Activated naive CD4-positive, alpha-beta T cell treated with anti-CD3 and anti-CD28 coated beads, Interleukin-2, amount 10 ng/mL, durations not matched to agents 5 hours and 36 hours (primary cell): ENCODE data around the gene FOXRED1. TPM values are rescaled to one million over a fixed set of nuclear protein-coding genes. Genes with fewer than 3 reads are reported as not detected.

Experiments
- total RNA-seq, 2 experiments: library from RNA; stranded (reverse); gene quantifications; one replicate each; pipeline ENCODE4 v1.2.3, GENCODE V29; 2021

The FOXRED1 gene
- 10 to 100 TPM; 31.8 to 36.3 TPM for total RNA-seq

DNA sequence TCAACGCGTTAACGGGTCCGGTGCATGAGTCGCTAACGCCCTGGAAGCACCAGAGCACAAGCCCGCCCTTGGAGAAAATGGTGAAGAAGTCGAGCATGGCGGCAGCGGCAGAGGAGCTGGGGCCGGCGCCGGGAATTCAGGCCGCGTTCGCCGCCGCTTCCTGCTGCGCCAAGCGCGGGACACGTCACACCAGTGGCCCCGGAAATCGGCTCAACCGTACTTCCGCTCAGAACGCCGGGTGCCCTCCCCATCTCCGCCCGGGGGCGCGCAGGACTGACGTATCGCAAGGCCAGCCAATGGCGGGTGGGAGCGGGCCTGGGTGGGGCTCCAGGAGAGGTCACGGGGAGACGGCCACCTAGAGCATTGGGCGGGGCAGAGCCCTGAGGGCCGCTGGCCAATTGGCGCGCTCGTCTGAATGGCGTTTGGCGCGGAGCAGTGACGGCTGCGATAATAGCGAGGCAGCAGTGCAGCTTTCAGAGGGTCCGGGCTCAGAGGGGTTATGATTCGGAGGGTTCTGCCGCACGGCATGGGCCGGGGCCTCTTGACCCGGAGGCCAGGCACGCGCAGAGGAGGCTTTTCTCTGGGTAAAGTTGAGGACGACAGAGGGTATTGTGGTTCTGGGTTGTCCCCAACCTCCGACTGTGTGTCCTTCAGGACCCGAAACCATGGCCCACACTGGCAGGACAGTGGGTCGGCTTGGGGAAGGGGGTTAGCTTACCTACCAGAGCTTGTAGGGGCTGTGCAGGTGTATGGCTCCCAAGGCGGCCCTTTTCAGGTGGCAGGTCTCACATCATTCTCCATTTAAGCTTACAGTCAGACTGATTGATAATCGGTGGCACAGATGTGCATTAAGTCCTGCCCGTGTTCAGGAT, at the start of gene FOXRED1, which contains the start of gene SRPRA:
FOXRED1 (plus strand) TSS at position 447 of the 872 bp plus-strand sequence; CDS start at position 500, 53 bp downstream.
SRPRA (minus strand) TSS at position 188 of the 872 bp plus-strand sequence; CDS start at position 97, 91 bp downstream.

DNA sequence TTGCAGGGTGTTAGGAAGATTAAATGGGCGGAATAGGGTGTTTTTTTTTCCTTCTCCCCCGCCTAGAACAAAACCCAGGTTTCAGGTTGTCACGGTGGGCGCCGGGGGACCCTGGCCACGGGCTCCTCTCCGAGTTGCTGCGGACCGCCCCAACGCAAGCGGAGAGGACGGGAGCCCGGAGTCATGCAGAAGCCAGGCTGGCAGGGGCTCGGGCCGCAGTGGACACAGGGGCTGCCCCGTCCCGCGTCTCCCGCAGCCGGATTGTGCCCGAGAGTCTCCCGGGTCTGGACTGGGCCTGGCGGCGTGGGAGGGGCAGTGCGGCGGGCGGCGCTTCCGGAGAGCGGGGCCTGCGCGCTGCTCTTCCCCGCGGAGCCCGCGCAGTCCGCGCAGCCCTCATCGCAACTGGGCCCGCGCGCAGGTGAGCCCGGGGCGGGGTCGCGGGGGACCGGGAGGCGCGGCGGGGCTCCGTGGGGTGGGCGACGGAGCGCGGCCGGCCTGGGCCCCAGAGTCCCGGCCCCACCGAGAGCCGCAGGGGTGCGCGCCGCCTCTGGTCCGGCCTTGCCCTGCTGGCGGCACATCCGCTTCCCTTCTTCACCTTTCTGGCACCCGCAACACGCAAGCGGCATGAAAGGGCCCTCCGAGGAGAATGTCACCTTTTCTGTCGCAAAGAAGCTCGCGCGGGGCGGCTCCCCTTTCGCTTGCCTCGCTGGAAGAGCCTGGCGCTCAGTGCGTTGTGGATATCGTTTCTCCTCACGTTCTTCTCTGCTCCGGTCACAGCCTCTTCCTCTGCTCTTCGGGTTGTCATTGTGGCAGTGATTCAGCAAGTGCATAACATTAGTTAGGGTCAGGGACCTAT, 14.0 kb downstream of the FOXRED1 start, which contains the start of gene TIRAP:
TIRAP (plus strand) TSS at position 358 of the 856 bp plus-strand sequence. CDS start 7,802 bp downstream, outside the sequence.

DNA sequence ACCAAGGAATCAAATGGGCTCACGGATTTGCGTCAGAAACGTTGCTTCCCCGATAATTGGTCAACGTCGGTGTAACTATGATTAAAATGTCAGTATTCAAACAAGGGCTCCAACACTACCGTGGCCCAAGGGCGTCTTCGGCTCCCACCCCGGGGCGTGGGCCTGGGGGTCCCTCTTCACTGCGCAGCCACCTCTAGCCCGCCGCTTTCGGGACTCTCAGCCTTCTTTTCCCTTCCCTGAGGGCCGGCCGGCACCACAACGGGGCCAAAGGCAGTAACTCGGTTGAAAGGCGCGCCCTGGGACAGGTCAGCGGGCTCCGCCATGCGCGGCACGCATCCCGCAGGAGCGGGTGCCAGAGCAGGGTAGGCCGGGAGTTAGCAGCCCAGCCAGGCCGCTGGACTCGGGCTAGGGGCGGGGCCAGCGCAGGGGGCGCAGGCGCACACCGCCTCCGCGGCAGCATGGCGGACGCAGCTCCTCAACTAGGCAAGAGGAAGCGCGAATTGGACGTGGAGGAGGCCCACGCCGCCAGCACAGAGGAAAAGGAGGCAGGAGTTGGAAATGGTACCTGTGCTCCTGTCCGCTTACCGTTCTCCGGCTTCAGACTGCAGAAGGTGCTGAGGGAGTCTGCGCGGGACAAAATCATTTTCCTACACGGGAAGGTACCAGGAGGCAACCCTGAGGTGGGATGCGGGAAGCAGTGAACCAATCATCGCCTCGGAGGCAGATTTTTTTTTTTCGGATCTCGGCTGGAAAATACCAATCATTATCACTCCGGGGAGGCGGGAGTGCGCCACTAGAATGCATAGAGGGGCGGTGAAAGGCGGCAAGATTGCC, 34.9 kb downstream of the FOXRED1 start, which contains the start of gene DCPS:
DCPS (plus strand) TSS at position 438 of the 834 bp plus-strand sequence; CDS start at position 459, 21 bp downstream.

Other genes with a start within 250 kb of the FOXRED1 start
- gene CDON, start 206.3 kb upstream of the FOXRED1 start, total RNA-seq, result 1 to 10 TPM; 3.2 to 3.4 TPM
- 10 to 100 TPM; 28.7 to 34.0 TPM for gene RPUSD4, start 57.5 kb upstream of the FOXRED1 start, total RNA-seq
- 10 to 100 TPM; 11.0 to 13.1 TPM for gene FAM118B, start 57.4 kb upstream of the FOXRED1 start, total RNA-seq
- gene SRPRA, start 259 bp upstream of the FOXRED1 start, total RNA-seq, result 100 to 1,000 TPM; 108 to 109 TPM
- gene TIRAP, start 13.9 kb downstream of the FOXRED1 start, total RNA-seq, result 10 to 100 TPM; 16.7 to 17.3 TPM
- gene DCPS, start 34.9 kb downstream of the FOXRED1 start, total RNA-seq, result 10 to 100 TPM; 28.8 to 30.0 TPM
- 1 to 10 TPM; 5.7 to 6.1 TPM for gene ST3GAL4, start 86.5 kb downstream of the FOXRED1 start, total RNA-seq